DOHH2 (cell line): ENCODE data around the gene THAP3.

Source experiments
- EZH2phosphoT487 ChIP-seq: fragments of 200-600 bp; sonication (generic); IDR thresholded peaks from 2 replicates; pipeline ENCODE4 v1.6.1; 2017; ENCODE audit warnings: borderline replicate concordance, mild to moderate bottlenecking, antibody characterized with exemption, low read length, moderate library complexity, mixed read lengths
- TF ChIP-seq, protein P1 (sequence below): fragments of 200-600 bp; sonication (generic); IDR thresholded peaks from one replicate; pipeline ENCODE4 v1.5.1; 2014; ENCODE audit warnings: antibody characterized with exemption, mild to moderate bottlenecking, low read depth, low read length; ENCODE audit not compliant: poor library complexity, severe bottlenecking

DNA sequence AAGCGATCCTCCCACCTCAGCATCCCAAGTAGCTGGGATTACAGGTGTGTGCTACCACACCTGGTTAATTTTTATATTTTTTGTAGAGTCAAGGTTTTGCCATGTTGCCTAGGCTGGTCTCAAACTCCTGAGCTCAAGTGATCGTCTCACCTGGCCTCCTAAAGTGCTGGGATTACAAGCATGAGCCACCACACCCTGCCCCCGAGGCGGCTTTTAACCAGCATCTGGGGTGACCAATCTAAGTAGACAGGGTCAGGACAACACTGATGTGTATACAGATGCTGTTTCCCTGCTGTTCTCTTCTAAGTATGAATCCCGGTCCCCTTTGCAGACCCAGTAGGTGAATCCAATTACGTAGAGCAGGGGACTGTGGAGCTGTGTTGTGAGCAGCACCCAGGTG, 23.9 kb downstream of the THAP3 start:
- TF ChIP-seq, protein P1, sequence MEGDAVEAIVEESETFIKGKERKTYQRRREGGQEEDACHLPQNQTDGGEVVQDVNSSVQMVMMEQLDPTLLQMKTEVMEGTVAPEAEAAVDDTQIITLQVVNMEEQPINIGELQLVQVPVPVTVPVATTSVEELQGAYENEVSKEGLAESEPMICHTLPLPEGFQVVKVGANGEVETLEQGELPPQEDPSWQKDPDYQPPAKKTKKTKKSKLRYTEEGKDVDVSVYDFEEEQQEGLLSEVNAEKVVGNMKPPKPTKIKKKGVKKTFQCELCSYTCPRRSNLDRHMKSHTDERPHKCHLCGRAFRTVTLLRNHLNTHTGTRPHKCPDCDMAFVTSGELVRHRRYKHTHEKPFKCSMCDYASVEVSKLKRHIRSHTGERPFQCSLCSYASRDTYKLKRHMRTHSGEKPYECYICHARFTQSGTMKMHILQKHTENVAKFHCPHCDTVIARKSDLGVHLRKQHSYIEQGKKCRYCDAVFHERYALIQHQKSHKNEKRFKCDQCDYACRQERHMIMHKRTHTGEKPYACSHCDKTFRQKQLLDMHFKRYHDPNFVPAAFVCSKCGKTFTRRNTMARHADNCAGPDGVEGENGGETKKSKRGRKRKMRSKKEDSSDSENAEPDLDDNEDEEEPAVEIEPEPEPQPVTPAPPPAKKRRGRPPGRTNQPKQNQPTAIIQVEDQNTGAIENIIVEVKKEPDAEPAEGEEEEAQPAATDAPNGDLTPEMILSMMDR = no peak
- TF ChIP-seq EZH2phosphoT487 = no peak
